GM21515 (cell line): ENCODE results near the gene NKX2-2.

Experiments used
- ATAC-seq: cut with Tn5 transposase; IDR thresholded peaks from one replicate; pipeline ENCODE4 v1.9.1; 2021; ENCODE audit not compliant: unreplicated experiment

NKX2-2 gene

DNA sequence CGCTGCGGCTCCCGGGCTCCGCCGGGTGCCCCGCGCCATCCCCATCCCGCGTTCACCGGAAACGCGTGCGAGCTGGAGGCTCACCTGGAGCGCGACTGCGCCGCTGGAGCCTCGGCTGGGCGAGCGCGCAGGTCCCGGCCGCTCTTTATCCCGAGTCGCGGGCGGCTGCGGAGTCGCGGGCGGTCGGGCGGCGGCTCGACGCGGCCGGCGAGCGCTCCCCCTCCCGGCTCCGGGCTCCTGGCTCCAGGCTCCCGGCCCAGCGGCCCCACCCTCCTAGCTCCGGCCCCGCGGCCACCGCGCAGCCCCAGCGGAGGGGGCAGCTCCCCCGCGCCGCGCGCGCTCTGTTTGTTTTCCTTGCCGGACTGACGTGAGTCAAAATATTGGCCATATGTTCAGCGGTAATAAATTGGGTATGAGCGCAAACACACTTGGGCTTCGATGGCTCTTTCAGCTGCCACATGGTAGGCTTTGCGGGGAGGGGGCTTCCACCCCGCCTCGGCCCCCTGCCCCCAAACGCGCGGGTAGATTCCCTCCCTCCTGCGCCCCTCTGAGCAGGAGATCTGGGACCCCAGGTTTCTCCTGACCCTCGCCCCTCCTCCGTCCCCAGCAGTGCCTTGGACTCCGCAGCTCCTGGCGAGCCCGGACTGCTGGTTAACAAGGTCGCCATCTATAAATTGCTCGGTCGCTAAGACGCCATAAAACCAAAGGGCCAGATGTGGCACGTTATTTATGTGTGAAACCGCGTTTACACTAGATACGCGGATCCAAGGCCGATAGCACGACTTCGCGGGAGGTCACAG lies 8.8 kb upstream of the NKX2-2 start:
- no peak for ATAC-seq

- ATAC-seq, result no peak
Measured at GRCh38 chr20:21521596-21522480, 8.0 kb upstream of the NKX2-2 start.

DNA sequence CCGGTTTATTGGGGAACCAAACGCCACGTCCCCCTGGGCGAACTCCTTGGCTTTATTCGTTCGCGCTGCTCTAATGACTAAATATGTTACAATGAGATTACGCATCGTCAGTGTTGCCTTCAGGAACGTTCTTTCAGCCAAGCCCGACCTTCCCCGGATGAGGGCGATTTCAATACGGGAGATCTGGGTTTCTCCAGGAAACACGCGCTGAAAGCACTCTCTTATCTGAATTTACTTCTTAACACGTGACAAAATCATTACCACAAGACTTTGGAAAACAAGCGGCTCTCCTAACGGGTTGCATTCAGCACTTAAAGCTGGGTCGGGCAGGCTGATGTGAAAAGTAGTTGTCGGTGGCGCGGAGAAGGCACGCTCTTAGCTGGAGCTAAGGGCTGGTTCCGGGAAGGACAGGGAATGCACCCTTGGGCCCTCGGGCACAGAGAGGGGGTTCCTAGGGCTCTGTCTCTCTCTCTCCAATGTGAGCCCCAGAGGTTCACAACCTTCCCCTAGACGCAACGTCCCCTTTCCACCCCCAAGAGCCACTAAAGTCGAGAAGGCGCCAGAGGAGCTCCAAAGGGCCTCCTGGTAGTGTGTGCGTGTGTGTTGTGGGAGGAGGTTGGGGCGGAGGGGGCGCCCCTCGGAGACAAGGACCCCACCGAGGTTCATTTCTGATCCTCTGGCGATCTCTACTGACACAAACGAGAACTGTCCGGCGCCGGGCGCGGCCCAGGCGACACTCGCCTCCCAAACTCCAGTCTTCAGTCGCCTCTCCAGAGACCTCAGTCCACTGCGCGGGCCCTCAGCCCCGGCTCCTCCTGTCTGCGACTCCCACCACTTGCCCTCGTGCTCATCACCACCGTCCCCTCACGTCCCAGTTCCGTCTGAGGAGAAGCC lies 7.1 kb upstream of the NKX2-2 start:
- ATAC-seq, result no peak

DNA sequence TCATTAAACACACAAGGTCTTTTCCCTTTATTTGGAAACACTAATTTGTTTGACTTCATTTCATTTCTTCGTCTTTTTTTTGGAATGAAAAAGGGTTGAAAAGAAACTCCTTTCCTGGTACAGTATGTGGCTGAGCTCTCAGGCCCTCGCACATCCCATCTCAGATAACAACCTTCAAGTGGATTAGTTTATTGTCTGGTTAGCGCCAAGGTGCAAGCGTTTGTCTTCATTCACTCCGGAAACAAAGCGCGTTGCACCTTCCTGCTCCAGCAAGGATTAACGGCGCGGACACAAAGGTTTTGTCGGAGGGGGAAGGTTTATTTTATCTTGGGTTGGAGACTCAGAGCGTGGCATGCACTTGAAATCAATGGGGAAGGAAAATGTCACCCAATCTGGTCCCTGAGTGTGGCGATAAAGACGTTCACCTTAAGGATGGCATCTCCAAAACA lies 5.3 kb upstream of the NKX2-2 start:
- no peak for ATAC-seq

DNA sequence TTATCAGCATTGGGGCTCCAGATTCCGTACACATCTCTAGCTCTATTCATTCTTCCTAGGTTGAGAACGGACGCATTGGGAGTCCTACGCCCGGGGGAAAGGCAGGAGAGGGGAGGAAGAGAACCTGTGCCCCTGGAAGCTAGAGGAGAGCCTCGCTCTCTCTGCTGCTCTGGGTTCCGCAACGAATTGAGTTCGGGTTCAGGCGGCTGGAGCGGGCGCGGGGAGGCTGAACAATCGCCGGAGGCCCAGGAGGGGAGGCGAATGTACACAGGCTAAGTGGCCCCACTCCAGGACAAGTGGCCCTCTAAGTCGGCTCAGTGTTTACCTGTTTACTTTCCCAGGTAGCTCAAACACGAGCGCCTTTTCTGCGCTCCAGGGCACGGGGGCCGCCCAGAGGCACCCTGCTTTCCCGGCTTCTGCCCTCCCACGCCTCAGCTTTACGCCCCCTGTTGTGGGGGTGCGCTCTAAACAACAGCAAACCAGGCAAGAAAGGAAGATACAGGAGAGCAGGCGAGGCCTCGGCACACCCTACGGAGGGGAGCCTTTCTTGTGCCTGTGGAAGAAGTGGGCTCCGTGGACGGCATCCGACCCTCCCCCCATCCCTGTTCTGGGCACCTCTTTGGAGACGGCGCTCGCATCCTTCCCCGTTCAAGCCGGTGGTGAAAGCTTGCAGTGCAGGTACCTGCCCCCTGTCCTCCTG lies 4.6 kb upstream of the NKX2-2 start:
- no peak for ATAC-seq

DNA sequence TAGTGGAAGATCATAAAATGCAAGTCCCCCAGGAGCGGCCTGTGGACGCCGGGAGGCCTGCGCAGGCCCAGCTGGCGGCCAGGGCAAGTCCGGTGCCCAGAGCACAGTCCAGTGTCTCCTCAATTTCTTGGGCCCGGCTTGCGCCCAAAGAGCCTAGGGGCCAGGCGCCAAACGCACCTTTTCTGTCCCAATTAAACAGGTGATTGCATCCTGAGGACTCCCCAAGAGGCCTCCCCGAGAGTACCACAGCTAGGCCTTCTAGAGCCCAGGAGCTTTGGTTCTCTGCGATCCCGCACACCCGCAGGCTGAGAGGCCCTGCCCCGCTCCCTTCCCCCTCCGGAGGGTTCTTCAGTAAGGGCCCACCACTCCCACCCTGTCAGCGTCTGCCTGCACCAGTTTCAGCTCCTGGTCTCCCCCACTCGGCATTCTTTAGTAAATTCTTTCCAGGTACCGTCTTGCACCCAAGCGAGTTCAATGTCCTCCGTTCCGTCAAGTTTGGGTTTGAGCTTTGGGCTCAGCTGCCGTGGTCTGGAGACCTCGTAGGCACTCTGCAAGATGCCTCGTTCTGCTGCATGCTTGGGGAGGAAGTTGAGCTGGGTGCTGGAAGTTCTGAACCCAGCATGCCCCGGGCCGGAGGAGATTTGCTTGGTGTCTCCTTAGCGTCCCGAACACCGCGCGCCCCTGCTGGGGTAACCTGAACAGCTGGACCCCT lies 3.9 kb upstream of the NKX2-2 start:
- ATAC-seq, result no peak

DNA sequence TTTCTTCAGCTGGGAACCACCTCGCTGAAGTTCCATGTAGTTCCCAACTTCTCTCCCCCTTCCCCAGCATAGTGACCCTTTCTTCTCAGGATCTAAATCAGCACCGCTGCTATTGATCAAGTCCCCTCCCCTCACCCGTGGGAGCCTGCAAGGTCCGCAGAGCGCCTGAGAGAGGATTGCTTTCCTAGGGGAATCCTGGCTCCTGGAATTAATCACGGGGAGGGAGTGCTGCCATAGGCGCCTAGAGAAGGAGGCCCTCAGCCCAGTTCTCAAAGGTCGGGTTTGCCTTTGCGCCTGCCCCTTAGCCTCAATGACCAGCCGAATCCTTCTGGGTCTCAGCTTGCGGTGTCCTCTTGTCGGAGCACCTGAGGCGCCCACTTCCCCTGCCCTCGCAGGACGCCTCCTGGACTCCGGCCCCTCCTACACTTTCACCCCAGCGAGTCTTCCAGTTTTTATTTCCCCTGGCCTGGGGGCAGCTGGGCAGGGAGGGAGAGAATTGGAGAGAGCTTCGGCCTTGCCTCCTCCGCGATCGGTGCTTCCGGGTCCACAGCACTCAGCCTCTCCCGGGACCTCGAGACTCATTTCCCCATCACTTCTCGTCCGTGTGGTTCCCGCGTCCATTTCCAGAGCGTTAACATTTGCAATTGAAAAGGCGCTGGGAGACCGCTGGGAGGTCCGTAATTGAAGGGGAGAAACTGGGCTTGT lies 3.1 kb upstream of the NKX2-2 start:
- no peak for ATAC-seq

GRCh38 chr20:21516180-21516567 lies 2.3 kb upstream of the NKX2-2 start:
- ATAC-seq, result no peak

- ATAC-seq, result no peak
Measured at GRCh38 chr20:21515300-21516179, 1.7 kb upstream of the NKX2-2 start.

DNA sequence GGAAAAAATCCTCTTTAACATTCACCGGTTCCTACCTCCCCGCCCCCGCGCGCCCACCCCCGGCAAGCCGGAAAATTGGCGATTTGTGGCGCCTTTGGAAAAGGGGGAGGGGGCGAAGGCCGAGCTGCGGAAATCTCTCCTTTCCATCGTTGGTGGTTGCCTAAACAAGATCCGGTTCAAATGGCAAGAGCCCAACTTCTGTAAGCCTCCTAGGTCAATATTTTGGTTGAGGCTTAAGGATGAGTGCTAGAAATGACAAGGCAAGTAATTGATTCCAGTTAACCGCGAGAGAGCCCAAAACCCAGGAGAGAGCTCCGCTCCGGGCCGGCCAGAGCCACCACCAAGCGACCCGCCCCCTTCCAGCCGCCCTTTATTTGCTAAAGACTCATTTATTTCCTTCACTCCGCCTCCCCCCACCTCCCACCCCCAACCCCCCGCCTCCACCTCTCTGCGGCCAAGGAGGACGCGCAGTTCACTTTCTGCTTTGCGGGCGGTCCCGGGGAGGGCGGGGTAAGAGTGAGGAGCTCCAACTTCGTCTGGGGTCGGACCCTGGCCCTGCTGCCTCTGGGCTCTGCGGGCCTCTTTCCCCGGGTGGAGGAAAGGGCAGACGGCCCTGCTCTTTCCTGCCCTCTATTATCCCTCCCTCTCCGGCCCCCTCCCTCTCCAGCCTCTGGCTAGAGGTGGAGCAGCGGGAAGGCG lies 838 bp upstream of the NKX2-2 start:
- no peak for ATAC-seq

GRCh38 chr20:21513181-21513663 lies 642 bp downstream of the NKX2-2 start:
- no peak for ATAC-seq

- no peak for ATAC-seq
Measured at GRCh38 chr20:21512634-21513180, 1.2 kb downstream of the NKX2-2 start.

GRCh38 chr20:21511850-21512633 lies 1.8 kb downstream of the NKX2-2 start:
- ATAC-seq, result no peak

- ATAC-seq, result no peak
Measured at GRCh38 chr20:21511485-21511849, 2.4 kb downstream of the NKX2-2 start.

- no peak for ATAC-seq
Measured at GRCh38 chr20:21510414-21511384, 3.2 kb downstream of the NKX2-2 start.
